Gastrocnemius medialis (tissue), 4 donors: ENCODE data around the gene MLYCD.

Source experiments
- CTCF ChIP-seq, 5 experiments: fragments of 450-650 bp in 3 of 5; fragments of 200-600 bp in 2 of 5; sonication (generic) in 2 of 5; IDR thresholded peaks in 4 of 5; conservative IDR thresholded peaks in 1 of 5; 1 replicate in 4 of 5; 2 replicates in 1 of 5; pipeline ENCODE4 v1.5.1; 2016 to 2019; ENCODE audit warnings: antibody characterized with exemption in 5 of 5, mild to moderate bottlenecking in 3 of 5, moderate library complexity in 3 of 5
- POLR2A ChIP-seq, 2 donors: fragments of 450-650 bp; IDR thresholded peaks; one replicate each; pipeline ENCODE4 v1.6.1; 2017; ENCODE audit warnings: antibody characterized with exemption in 2 of 2, mild to moderate bottlenecking in 2 of 2, moderate library complexity in 2 of 2

DNA sequence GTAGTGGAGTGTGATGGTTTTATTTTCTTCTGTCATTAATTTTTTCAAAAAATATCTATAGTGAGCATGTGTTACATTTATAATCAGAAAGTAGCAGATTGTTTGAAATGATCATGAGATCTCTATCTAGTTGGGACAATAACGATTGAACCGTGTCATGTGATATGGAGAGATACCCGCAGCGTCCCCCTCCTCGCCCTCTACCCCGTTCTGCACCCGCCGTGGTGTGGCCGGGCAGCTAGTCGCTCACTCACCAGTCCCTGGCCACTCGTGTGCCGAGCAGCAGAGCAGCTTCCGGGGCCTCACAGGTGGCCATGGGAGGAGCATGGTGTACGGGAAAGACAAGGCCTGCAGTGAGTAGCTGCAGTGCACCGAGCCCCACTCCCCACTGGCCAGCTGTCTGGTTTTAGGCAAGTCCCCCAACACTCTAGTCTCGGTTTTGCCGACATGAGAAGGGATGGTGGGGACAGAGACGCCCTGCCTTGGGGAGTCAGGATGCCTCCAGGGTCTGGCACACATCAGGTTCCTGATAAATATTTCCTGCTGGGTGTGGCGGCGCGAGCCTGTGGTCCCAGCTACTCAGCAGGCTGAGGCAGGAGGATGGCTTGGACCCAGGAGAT is 15.3 kb downstream of the MLYCD start:
- TF ChIP-seq CTCF (IDR thresholded peaks at IDR 0.05 in 4 of 5, conservative IDR thresholded peaks at IDR 0.05 in 1 of 5) (no peak), POLR2A (IDR thresholded peaks at IDR 0.05) (no peak)
